ENCODE data around the gene MICAL1.

MICAL1 gene

GRCh38 chr6:109441069-109441816 lies 14.3 kb downstream of the MICAL1 start:
- Mint-ChIP-seq H3K9me3 (no peaks in the 10 kb centered on the region), H3K4me1 (ENCODE audit: low read depth) (peaks cover 28% of the 10 kb centered on the region), H3K27me3 (no peaks in the 10 kb centered on the region), H3K4me3 (peak overlapping the region; percentile 93), H3K36me3 (ENCODE audit: low read depth) (peaks cover 27% of the 10 kb centered on the region), H3K27ac (peak overlapping the region; percentile 82)

- Mint-ChIP-seq H3K27ac (peak within 1 kb of the TSS; percentile 82), H3K9me3 (no peaks in the 10 kb centered on the region), H3K36me3 (ENCODE audit: low read depth) (peaks cover 21% of the 10 kb centered on the region), H3K27me3 (no peaks in the 10 kb centered on the region), H3K4me1 (ENCODE audit: low read depth) (peaks cover 28% of the 10 kb centered on the region), H3K4me3 (peak within 1 kb of the TSS; percentile 93)
Observed at GRCh38 chr6:109440331-109441068, 15.1 kb downstream of the MICAL1 start, which contains the start of the genes PPIL6 and SMPD2. Gene PPIL6, minus strand, starts transcription at chr6:109440628. Its CDS starts 38 bp downstream, at chr6:109440590. Gene SMPD2, plus strand, starts transcription at chr6:109440724. Its CDS starts 398 bp downstream, at chr6:109441122.

DNA sequence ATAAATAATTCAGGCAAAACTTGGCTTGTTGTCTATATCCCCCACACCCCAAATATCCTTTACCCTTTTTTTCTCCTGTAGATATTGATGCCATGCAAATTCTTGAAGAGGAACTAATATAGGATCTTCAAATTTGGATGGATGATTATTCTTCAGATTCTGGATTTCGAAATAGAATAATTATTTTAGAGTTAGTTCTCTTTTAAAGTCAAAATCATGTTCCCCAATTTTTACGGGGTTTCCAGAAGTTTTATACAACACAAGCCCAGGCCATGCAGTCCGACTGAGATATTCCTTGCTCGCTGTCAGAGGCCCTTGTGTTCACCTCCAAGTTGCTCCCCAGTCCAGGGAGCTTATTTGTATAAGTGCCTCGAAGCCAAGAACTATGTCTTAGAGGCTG lies 19.5 kb downstream of the MICAL1 start:
- Mint-ChIP-seq H3K27ac (no peak overlapping the region), H3K4me3 (no peak overlapping the region)

DNA sequence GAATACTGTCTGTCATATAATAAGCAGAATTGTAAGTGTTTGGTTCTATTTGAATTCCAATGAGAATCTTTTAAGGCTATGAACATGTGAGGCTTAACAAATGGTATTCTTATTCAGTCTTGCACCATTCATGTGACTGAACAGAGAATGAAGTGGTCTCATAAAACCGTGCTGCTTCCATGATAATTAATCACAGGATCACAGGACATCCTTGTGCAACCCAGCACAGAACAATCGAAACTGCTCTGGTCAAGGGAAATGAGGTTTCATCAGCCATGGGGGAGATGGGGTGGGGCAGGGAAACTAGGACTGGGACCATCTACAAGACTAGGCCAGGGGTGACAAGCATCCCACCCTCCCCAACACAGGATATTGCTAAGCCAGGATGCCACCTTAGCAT lies 21.1 kb downstream of the MICAL1 start:
- Mint-ChIP-seq H3K4me1 (ENCODE audit: low read depth) (no peaks in the 10 kb centered on the region), H3K9me3 (no peaks in the 10 kb centered on the region), H3K27ac (no peak overlapping the region), H3K36me3 (ENCODE audit: low read depth) (no peaks in the 10 kb centered on the region), H3K27me3 (no peaks in the 10 kb centered on the region), H3K4me3 (no peak overlapping the region)

More for the DNA sequence above, 19.5 kb downstream of the MICAL1 start:
- Mint-ChIP-seq H3K36me3 (ENCODE audit: low read depth) (no peaks in the 10 kb centered on the region), H3K27me3 (no peaks in the 10 kb centered on the region), H3K4me1 (ENCODE audit: low read depth) (peaks cover 5% of the 10 kb centered on the region), H3K9me3 (no peaks in the 10 kb centered on the region)

DNA sequence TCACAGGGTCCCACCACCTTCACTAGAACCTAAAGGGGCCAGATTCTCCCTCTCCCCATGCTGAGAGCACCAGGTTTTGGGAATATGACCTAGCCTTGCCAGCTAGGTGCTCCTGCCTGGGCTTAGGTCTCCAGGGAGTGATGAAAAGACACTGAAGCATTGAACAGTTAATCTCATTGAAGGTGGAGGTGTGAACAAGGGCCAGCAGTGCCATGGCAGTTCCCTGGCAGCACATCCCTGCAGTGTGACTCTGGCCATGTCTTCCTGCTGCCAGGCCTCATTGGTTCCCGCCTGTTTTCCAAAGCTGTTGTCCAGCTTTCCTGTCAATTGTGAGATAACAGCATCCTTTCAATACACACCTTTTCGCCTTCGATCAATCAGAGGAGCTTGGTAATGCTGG lies 26.1 kb downstream of the MICAL1 start:
- no peaks in the 10 kb centered on the region for H3K9me3 Mint-ChIP-seq
- peaks cover 11% of the 10 kb centered on the region for H3K4me1 Mint-ChIP-seq (ENCODE audit: low read depth)
- no peak overlapping the region for H3K27ac Mint-ChIP-seq
- peaks cover 3% of the 10 kb centered on the region for H3K27me3 Mint-ChIP-seq
- H3K4me3 Mint-ChIP-seq = no peak overlapping the region
- no peaks in the 10 kb centered on the region for H3K36me3 Mint-ChIP-seq (ENCODE audit: low read depth)

- Mint-ChIP-seq H3K9me3 (no peaks in the 10 kb centered on the region), H3K4me3 (no peak overlapping the region), H3K27ac (no peak overlapping the region), H3K27me3 (peaks cover 3% of the 10 kb centered on the region), H3K4me1 (ENCODE audit: low read depth) (peaks cover 11% of the 10 kb centered on the region), H3K36me3 (ENCODE audit: low read depth) (no peaks in the 10 kb centered on the region)
Observed at GRCh38 chr6:109428889-109429477, 26.6 kb downstream of the MICAL1 start.

GRCh38 chr6:109424946-109425345 lies 30.6 kb downstream of the MICAL1 start:
- Mint-ChIP-seq H3K4me1 (ENCODE audit: low read depth) (peaks cover 11% of the 10 kb centered on the region), H3K27me3 (peaks cover 3% of the 10 kb centered on the region), H3K4me3 (no peak overlapping the region), H3K9me3 (no peaks in the 10 kb centered on the region), H3K27ac (no peak overlapping the region), H3K36me3 (ENCODE audit: low read depth) (no peaks in the 10 kb centered on the region)

GRCh38 chr6:109421184-109421583 lies 34.4 kb downstream of the MICAL1 start:
- peaks cover 11% of the 10 kb centered on the region for H3K4me1 Mint-ChIP-seq (ENCODE audit: low read depth)
- no peaks in the 10 kb centered on the region for H3K9me3 Mint-ChIP-seq
- no peak overlapping the region for H3K27ac Mint-ChIP-seq
- H3K27me3 Mint-ChIP-seq = no peaks in the 10 kb centered on the region
- H3K36me3 Mint-ChIP-seq (ENCODE audit: low read depth) = no peaks in the 10 kb centered on the region
- no peak overlapping the region for H3K4me3 Mint-ChIP-seq

- no peak overlapping the region for H3K27ac Mint-ChIP-seq
- H3K9me3 Mint-ChIP-seq = no peaks in the 10 kb centered on the region
- H3K4me1 Mint-ChIP-seq (ENCODE audit: low read depth) = peaks cover 6% of the 10 kb centered on the region
- no peaks in the 10 kb centered on the region for H3K27me3 Mint-ChIP-seq
- no peak overlapping the region for H3K4me3 Mint-ChIP-seq
- no peaks in the 10 kb centered on the region for H3K36me3 Mint-ChIP-seq (ENCODE audit: low read depth)
Observed at GRCh38 chr6:109420751-109421150, 34.8 kb downstream of the MICAL1 start.

DNA sequence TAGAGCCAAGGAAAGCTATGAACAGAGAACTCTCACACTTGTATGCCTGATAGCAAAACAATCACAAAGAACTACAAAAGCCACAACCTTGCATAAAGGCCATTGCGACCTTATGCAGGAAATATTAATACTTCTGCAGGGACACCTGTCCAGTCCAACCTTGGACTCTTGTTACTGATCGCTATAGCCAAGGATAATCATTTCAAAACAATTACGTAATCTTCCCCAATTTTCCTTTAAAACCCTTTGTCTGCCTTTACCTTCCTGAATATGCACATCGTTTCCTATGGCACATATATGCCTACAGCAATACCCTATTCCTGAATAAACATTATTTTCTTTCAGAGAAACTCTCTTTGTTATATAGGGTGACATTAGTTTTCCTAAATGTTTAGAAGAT lies 37.9 kb downstream of the MICAL1 start:
- no peaks in the 10 kb centered on the region for H3K27me3 Mint-ChIP-seq
- no peaks in the 10 kb centered on the region for H3K4me1 Mint-ChIP-seq (ENCODE audit: low read depth)
- H3K9me3 Mint-ChIP-seq = no peaks in the 10 kb centered on the region
- no peak overlapping the region for H3K4me3 Mint-ChIP-seq
- no peak overlapping the region for H3K27ac Mint-ChIP-seq
- H3K36me3 Mint-ChIP-seq (ENCODE audit: low read depth) = no peaks in the 10 kb centered on the region

DNA sequence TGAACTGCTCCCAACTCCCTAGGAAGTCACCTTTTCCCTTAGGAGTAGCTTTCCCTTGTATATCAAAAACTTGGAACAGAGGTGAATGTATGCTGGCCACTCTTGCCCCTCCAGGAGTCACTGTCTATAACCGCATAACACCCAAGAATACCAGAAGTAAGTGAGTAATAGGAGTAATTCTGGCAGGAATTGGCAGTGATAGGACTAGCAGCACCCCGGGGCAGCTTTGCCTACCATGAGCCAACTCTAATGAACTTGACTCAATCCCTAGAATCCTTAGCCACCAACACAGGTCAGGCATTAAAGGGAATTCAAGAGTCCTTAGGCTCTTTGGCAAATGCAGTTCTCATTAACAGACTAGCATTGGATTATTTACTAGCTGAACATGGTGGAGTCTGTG lies 44.5 kb downstream of the MICAL1 start:
- Mint-ChIP-seq H3K9me3 (no peaks in the 10 kb centered on the region), H3K4me1 (ENCODE audit: low read depth) (no peaks in the 10 kb centered on the region), H3K4me3 (no peak overlapping the region)

GRCh38 chr6:109406196-109406595 lies 49.4 kb downstream of the MICAL1 start:
- Mint-ChIP-seq H3K36me3 (ENCODE audit: low read depth) (no peaks in the 10 kb centered on the region), H3K27ac (no peak overlapping the region), H3K4me1 (ENCODE audit: low read depth) (no peaks in the 10 kb centered on the region), H3K4me3 (no peak overlapping the region), H3K9me3 (no peaks in the 10 kb centered on the region), H3K27me3 (no peaks in the 10 kb centered on the region)

More for the DNA sequence above, 44.5 kb downstream of the MICAL1 start:
- no peak overlapping the region for H3K27ac Mint-ChIP-seq
- no peaks in the 10 kb centered on the region for H3K27me3 Mint-ChIP-seq
- H3K36me3 Mint-ChIP-seq (ENCODE audit: low read depth) = no peaks in the 10 kb centered on the region

DNA sequence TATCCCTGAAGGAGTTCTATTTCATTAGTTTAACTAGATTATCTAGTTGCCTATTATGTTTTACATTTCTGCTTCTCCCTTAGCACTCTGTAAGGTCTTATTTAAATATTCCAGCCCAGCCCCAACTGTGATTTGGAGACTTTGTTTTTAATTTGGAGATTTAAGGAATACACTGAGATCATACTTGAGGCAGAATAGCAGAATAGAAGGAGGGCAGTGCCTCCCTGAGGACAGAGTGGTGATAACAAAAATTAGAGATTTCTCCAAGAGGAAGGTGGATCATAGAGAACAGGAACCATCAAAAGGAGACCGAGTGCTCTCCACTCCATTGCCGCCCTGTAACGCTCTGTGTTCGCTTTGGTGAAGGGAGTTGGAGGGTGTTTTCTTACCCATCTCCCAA lies 58.6 kb downstream of the MICAL1 start:
- Mint-ChIP-seq H3K9me3 (no peaks in the 10 kb centered on the region), H3K4me3 (no peak overlapping the region), H3K36me3 (ENCODE audit: low read depth) (no peaks in the 10 kb centered on the region), H3K27me3 (no peaks in the 10 kb centered on the region), H3K4me1 (ENCODE audit: low read depth) (peaks cover 5% of the 10 kb centered on the region), H3K27ac (no peak overlapping the region)

DNA sequence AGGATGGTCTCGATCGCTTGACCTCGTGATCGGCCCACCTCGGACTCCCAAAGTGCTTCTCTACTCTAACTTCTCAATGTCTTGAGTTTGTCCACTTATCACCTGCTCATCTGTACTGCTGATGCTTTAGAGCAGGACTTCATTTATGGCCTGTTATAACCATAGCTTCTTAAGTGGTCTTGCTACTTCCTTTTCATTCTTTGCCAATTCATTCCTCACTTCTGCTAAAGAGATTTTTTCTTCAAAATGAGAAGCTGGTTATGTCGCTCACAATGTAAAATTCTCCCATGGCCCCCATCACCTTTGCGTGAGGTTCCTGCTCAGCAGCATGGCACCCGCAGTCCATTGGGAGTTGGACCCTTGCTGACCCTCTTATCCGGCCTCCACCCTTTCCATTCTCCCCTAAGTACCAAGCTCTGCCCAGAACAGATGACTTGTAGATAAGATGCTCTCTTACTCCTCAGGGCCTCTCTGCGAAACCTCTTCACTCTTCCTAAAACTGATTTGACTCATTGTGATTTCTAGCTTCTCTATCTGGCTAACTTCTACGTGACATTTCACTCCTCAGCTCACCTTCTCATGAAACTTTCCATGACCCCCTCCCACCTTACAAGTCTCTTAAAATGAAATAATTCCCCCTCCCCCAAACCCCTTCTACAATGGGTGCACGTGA lies 59.4 kb downstream of the MICAL1 start:
- H3K36me3 Mint-ChIP-seq (ENCODE audit: low read depth) = no peaks in the 10 kb centered on the region
- H3K9me3 Mint-ChIP-seq = no peaks in the 10 kb centered on the region
- H3K4me1 Mint-ChIP-seq (ENCODE audit: low read depth) = peaks cover 5% of the 10 kb centered on the region
- no peak overlapping the region for H3K4me3 Mint-ChIP-seq
- H3K27me3 Mint-ChIP-seq = no peaks in the 10 kb centered on the region
- no peak overlapping the region for H3K27ac Mint-ChIP-seq
